SK-N-SH (cell line): Measurements from ENCODE around the gene CELSR1. TPM values are rescaled to one million over a fixed set of nuclear protein-coding genes. Genes with fewer than 3 reads are reported as not detected.

Experiments
- CTCF ChIA-PET: fragments of 300-600, 350-600 bp; formaldehyde crosslinking; extraction: SDS; loops from one replicate; lab custom pipeline; 2021; lab: Yijun Ruan, JAX
- POLR2A ChIA-PET: fragments of 350-600 bp; sonication (Branson Sonifier 250); formaldehyde crosslinking; extraction: SDS; loops from one replicate; lab custom pipeline; 2020; ENCODE audit warnings: antibody characterized with exemption, inconsistent platforms; lab: Yijun Ruan, JAX
- DNase-seq: peaks from one replicate; pipeline ENCODE4 v3.0.0; 2012
- H2AFZ ChIP-seq: fragments of 200-600 bp; sonication (generic); 2 replicates; pipeline ENCODE4 v1.8.1; 2016; ENCODE audit warnings: antibody characterized with exemption, mild to moderate bottlenecking, low read depth
- H3F3A ChIP-seq: fragments of 200-600 bp; sonication (generic); replicated peaks from 2 replicates; pipeline ENCODE3; 2016; ENCODE audit warnings: antibody characterized with exemption, mild to moderate bottlenecking; ENCODE audit not compliant: insufficient read depth
- H3K27ac ChIP-seq, 2 experiments: fragments of 200-500 bp in 1 of 2; fragments of 200-600 bp in 1 of 2; sonication (Bioruptor generic) in 1 of 2; sonication (generic), shearing (Covaris generic) in 1 of 2; 2 replicates each; pipeline versions ENCODE4 v1.5.1 to v1.6.1; 2014 to 2016; ENCODE audit warnings: low read depth in 2 of 2, inconsistent platforms in 1 of 2, low read length in 1 of 2, mild to moderate bottlenecking in 1 of 2, mixed read lengths in 1 of 2
- H3K27me3 ChIP-seq: fragments of 200-600 bp; sonication (generic), shearing (Covaris generic); 2 replicates; pipeline ENCODE4 v1.6.1; 2016; ENCODE audit warnings: mixed run types; ENCODE audit not compliant: insufficient read depth
- H3K36me3 ChIP-seq, 2 experiments: fragments of 200-500 bp in 1 of 2; fragments of 200-600 bp in 1 of 2; sonication (Bioruptor generic) in 1 of 2; sonication (generic) in 1 of 2; replicated peaks in 1 of 2; 2 replicates each; pipeline versions ENCODE3 to v1.5.1; 2014 to 2016; ENCODE audit warnings: low read length in 1 of 2, mild to moderate bottlenecking in 1 of 2; ENCODE audit not compliant: insufficient read depth in 2 of 2, control insufficient read depth in 1 of 2
- H3K4me1 ChIP-seq, 2 experiments: fragments of 200-500 bp in 1 of 2; fragments of 200-600 bp in 1 of 2; sonication (Bioruptor generic) in 1 of 2; sonication (generic), shearing (Covaris generic) in 1 of 2; 2 replicates each; pipeline versions ENCODE4 v1.5.1 to v1.6.1; 2014 to 2016; ENCODE audit warnings: low read depth in 1 of 2, low read length in 1 of 2, mixed run types in 1 of 2; ENCODE audit not compliant: insufficient read depth in 2 of 2, control insufficient read depth in 1 of 2
- H3K4me2 ChIP-seq: fragments of 200-600 bp; sonication (generic), shearing (Covaris generic); 2 replicates; pipeline ENCODE4 v1.6.1; 2017; ENCODE audit warnings: mixed run types
- H3K4me3 ChIP-seq, 2 experiments: fragments of 200-500 bp in 1 of 2; fragments of 200-600 bp in 1 of 2; sonication (Bioruptor generic) in 1 of 2; sonication (generic), shearing (Covaris generic) in 1 of 2; 2 replicates each; pipeline versions ENCODE4 v1.5.1 to v1.8.1; 2014 to 2016; ENCODE audit warnings: low read depth in 2 of 2, inconsistent platforms in 1 of 2, low read length in 1 of 2, mild to moderate bottlenecking in 1 of 2, mixed read lengths in 1 of 2, moderate library complexity in 1 of 2
- H3K79me2 ChIP-seq: fragments of 200-600 bp; sonication (generic); 2 replicates; pipeline ENCODE4 v1.8.1; 2017; ENCODE audit warnings: mild to moderate bottlenecking; ENCODE audit not compliant: insufficient read depth
- H3K9ac ChIP-seq: fragments of 200-600 bp; sonication (generic); 2 replicates; pipeline ENCODE4 v1.6.1; 2017; ENCODE audit warnings: mixed run types
- H3K9me2 ChIP-seq: fragments of 200-600 bp; sonication (generic); 2 replicates; pipeline ENCODE4 v1.6.1; 2017; ENCODE audit warnings: mixed run types
- H3K9me3 ChIP-seq: fragments of 200-600 bp; sonication (generic); 2 replicates; pipeline ENCODE4 v1.6.1; 2017; ENCODE audit warnings: mixed run types, mild to moderate bottlenecking, moderate library complexity
- H4K20me1 ChIP-seq: fragments of 200-600 bp; sonication (generic); 2 replicates; pipeline ENCODE4 v1.6.1; 2017; ENCODE audit warnings: mild to moderate bottlenecking, mixed run types; ENCODE audit not compliant: insufficient read depth
- EZH2phosphoT487 ChIP-seq: fragments of 200-600 bp; sonication (generic); IDR thresholded peaks from 2 replicates; pipeline ENCODE4 v1.6.1; 2017; ENCODE audit warnings: low read depth, mixed run types, mild to moderate bottlenecking, antibody characterized with exemption, moderate library complexity, borderline replicate concordance
- FOSL2 ChIP-seq: IDR thresholded peaks from 2 replicates; pipeline ENCODE4 v1.4.0; 2012; ENCODE audit warnings: low read depth, mild to moderate bottlenecking, moderate library complexity, borderline replicate concordance
- FOXM1 ChIP-seq: IDR thresholded peaks from 2 replicates; pipeline ENCODE4 v1.4.0; 2012; ENCODE audit warnings: low read depth, mild to moderate bottlenecking
- GATA2 ChIP-seq: sonication (generic); formaldehyde crosslinking; IDR thresholded peaks from 2 replicates; pipeline ENCODE4 v1.5.0; 2020; ENCODE audit warnings: mild to moderate bottlenecking, missing genetic modification reagents
- MAX ChIP-seq: IDR thresholded peaks from 2 replicates; pipeline ENCODE4 v1.4.0; 2012; ENCODE audit warnings: low read depth
- NFIC ChIP-seq: IDR thresholded peaks from 2 replicates; pipeline ENCODE4 v1.4.0; 2012; ENCODE audit warnings: borderline replicate concordance
- POLR2AphosphoS5 ChIP-seq: IDR thresholded peaks from 2 replicates; pipeline ENCODE4 v1.6.1; 2012; ENCODE audit warnings: low read depth, low read length
- RFX5 ChIP-seq: IDR thresholded peaks from 2 replicates; pipeline ENCODE4 v1.6.1; 2012; ENCODE audit warnings: mild to moderate bottlenecking, improper control_type of control experiment, low read length
- RXRA ChIP-seq: IDR thresholded peaks from 2 replicates; pipeline ENCODE4 v1.4.0; 2012; ENCODE audit warnings: low read depth, mild to moderate bottlenecking, borderline replicate concordance
- SIN3A ChIP-seq: IDR thresholded peaks from 2 replicates; pipeline ENCODE4 v1.6.1; 2012; ENCODE audit warnings: low read depth, mild to moderate bottlenecking, low read length, moderate library complexity, borderline replicate concordance
- SMC3 ChIP-seq: IDR thresholded peaks from 2 replicates; pipeline ENCODE4 v1.6.1; 2012; ENCODE audit warnings: low read depth, low read length, improper control_type of control experiment
- TCF12 ChIP-seq: IDR thresholded peaks from 2 replicates; pipeline ENCODE4 v1.4.0; 2012
- YY1 ChIP-seq: IDR thresholded peaks from 2 replicates; pipeline ENCODE4 v1.4.0; 2012; ENCODE audit warnings: low read depth, mild to moderate bottlenecking
- WGBS: methylation state at CpG from one replicate; pipeline ENCODE4 v1.1.6; 2017; ENCODE audit warnings: low lambda C conversion rate; 5-methylcytosine and 5-hydroxymethylcytosine counted together
- polyA plus RNA-seq, 3 experiments: library from polyadenylated mRNA; depleted of rRNA; stranded (reverse); fragments of >200 nt; gene quantifications; 2 replicates each; pipeline ENCODE4 v1.2.3, GENCODE V29; 2012
- TF ChIP-seq, protein P1 (sequence below): IDR thresholded peaks from 2 replicates; pipeline ENCODE4; 2012

CELSR1 gene
- polyA plus RNA-seq, 1 of the 3 experiments (the other 2 are of a cell fraction), result 5.0 TPM

DNA sequence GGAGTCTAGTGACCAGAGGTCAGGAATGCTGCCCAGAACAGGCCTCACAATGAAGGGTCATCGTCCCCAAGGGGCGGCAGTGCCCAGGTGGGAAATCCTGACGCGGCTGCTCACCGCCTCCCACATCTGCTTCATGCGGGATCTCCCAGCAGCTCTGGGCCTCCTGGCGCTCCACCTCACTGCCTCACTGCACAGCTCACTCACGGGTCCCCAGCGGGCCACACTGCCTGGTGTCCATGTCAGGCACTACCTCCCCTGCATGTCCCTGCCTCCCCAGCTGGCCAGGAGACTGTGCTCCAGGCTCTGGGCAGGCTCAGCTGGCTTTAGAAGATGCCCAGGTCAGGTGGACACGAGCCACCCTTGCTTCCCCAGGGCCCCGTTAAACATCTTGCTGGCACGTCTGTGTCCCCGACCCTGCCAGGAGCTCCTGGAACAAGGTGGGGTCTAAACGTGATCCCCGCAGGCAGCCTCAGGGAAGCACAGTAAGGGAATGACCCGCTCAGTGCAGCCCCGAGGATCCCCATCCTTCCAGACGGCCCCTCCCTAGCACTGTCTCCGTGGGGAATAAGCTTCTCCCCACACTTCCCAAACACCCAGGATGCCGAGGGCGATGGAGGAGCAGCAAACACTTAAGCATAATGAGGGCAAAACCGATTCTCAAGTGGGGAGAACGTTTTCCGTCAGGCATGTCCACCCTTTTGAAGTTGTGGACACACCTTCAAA lies 108.7 kb downstream of the CELSR1 start:
- Histone ChIP-seq H2AFZ (no peak overlapping the region), H4K20me1 (no peaks in the 10 kb centered on the region), H3K27ac (no peak overlapping the region), H3K9me2 (no peaks in the 10 kb centered on the region), H3K4me3 (no peak overlapping the region), H3K36me3 (no peaks in the 10 kb centered on the region), H3K4me1 (no peaks in the 10 kb centered on the region), H3K4me2 (no peak overlapping the region), H3K79me2 (no peaks in the 10 kb centered on the region), H3F3A (peaks cover 4% of the 10 kb centered on the region), H3K9ac (no peak overlapping the region), H3K9me3 (no peaks in the 10 kb centered on the region; the same call in 1 of the 2 replicates), H3K27me3 (no peaks in the 10 kb centered on the region)
- WGBS, result 44% methylated on average over 12 of the region's 24 CpGs
- POLR2A ChIA-PET, result no interaction called here
- no peak for TF ChIP-seq FOXM1
- no peak for TF ChIP-seq FOSL2
- no peak for TF ChIP-seq NFIC
- no peak for TF ChIP-seq SIN3A
- TF ChIP-seq RXRA, result no peak
- DNase-seq, result no peak
- CTCF ChIA-PET, result interaction anchor here (1.2 kb wide), 1 partner anchor 135 kb away, joined by 3 read pairs; no protein-coding TSS in a partner anchor

DNA sequence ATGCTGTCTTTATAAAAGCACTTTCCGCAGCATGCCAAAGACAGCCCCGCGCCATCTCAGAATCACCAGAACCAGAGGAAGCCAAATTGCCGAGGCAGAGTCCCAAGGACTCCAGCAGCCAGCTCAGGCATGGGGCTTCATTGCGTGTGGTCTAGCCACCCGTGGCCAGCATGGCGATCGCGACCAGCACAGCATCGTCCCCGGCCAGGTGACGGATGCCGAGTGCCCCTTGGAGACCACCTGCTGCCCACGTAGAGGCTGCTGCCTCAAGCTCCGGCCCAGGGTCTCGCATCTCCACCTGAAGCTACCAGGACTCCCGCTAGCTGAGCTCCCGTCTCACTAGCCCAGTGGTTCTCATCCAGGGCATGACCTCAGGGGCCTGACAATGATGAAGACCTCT lies 109.2 kb downstream of the CELSR1 start:
- no peaks in the 10 kb centered on the region for H3K36me3 ChIP-seq
- no peak for TF ChIP-seq YY1
- TF ChIP-seq RFX5, result no peak
- no peak for TF ChIP-seq GATA2 (CRISPR knock-in tag)
- TF ChIP-seq, all 33 proteins: peak for 0
- Histone ChIP-seq H3K9ac (no peak overlapping the region), H3K9me2 (no peaks in the 10 kb centered on the region), H3K27ac (no peak overlapping the region), H4K20me1 (no peaks in the 10 kb centered on the region), H3F3A (peaks cover 4% of the 10 kb centered on the region), H3K27me3 (no peaks in the 10 kb centered on the region), H3K9me3 (no peaks in the 10 kb centered on the region; the same call in 1 of the 2 replicates), H3K4me1 (no peaks in the 10 kb centered on the region), H2AFZ (no peak overlapping the region), H3K4me2 (no peak overlapping the region), H3K4me3 (no peak overlapping the region), H3K79me2 (no peaks in the 10 kb centered on the region)
- POLR2A ChIA-PET, result no interaction called here
- 81% methylated on average over 10 of the region's 18 CpGs for WGBS
- DNase-seq, result no peak
- CTCF ChIA-PET, result interaction anchor here (0.8 to 1.2 kb wide), 2 partner anchors 114 to 136 kb away, joined by 3 read pairs; no protein-coding TSS in a partner anchor

GRCh38 chr22:46425016-46425415 lies 112.4 kb downstream of the CELSR1 start:
- Histone ChIP-seq H3K27me3 (no peaks in the 10 kb centered on the region), H3K9me2 (no peaks in the 10 kb centered on the region), H3K79me2 (no peaks in the 10 kb centered on the region), H4K20me1 (no peaks in the 10 kb centered on the region), H2AFZ (no peak overlapping the region), H3K4me3 (no peak overlapping the region), H3K4me1 (no peaks in the 10 kb centered on the region; a peak in 1 of 4 replicates), H3K36me3 (no peaks in the 10 kb centered on the region), H3K27ac (no peak overlapping the region), H3F3A (peaks cover 4% of the 10 kb centered on the region), H3K9me3 (no peaks in the 10 kb centered on the region; the same call in 1 of the 2 replicates), H3K4me2 (no peak overlapping the region)
- POLR2A ChIA-PET, result no interaction called here
- WGBS, result 37% methylated on average over 3 of the region's 3 CpGs
- CTCF ChIA-PET, result no interaction called here
- no peak for DNase-seq
- TF ChIP-seq SMC3 (no peak), TCF12 (peak; percentile 74), EZH2phosphoT487 (no peak), POLR2AphosphoS5 (0 out of 2 replicates have a peak, but pooled peaks have one; percentile 15), RFX5 (no peak), FOSL2 (no peak), MAX (no peak)
- TF ChIP-seq, protein P1, sequence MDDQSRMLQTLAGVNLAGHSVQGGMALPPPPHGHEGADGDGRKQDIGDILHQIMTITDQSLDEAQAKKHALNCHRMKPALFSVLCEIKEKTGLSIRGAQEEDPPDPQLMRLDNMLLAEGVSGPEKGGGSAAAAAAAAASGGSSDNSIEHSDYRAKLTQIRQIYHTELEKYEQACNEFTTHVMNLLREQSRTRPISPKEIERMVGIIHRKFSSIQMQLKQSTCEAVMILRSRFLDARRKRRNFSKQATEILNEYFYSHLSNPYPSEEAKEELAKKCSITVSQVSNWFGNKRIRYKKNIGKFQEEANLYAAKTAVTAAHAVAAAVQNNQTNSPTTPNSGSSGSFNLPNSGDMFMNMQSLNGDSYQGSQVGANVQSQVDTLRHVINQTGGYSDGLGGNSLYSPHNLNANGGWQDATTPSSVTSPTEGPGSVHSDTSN, result peak; percentile 46; the same call in 1 of the 2 replicates
- TF ChIP-seq, all 33 proteins: peak for 3
- H3K9ac ChIP-seq, result no peak overlapping the region
